ENCODE results near the gene RNU6-1.

DNA sequence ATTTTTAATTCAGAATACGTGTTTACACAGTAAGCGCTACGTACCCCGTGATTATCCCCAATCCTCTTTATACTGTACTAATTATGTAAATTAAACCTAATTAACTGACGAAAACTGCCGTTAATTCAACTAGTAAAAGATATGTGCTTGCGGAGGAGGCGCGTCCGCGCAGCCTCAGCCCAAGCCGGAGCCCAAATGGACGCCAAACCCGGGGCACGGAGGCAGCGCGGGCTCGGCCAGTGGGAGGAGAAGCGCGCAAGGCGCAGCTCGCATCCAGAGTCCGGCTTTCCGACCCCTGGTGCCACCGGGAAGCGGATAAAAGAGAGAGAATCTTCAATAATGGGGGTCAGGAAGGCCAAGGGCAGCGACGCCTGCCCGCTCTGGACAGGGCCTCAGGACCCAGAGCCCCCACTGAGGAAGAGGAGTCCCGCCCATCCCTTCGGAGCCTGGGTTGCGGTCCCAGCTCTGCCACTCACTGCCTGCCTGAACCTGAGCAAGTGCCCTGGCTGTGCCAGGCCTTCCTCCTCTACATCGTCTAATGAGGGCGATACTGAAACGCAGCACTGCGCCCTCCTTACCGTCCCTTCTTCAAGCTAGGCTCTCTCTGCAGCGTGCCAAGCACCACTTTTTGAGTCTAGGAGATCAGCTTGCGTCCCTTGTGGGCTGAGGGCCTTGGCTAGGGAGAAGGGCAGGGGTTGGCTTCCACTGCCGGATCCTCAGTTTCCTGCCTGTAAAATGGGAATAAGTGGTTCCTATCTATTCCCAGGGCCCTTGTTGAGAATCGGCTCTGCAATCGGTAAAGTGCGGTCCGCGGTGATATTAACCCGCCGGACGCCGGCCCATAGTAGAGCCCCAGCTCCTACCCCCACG lies 19.5 kb downstream of the RNU6-1 start:
- TF ChIP-seq, protein P1, sequence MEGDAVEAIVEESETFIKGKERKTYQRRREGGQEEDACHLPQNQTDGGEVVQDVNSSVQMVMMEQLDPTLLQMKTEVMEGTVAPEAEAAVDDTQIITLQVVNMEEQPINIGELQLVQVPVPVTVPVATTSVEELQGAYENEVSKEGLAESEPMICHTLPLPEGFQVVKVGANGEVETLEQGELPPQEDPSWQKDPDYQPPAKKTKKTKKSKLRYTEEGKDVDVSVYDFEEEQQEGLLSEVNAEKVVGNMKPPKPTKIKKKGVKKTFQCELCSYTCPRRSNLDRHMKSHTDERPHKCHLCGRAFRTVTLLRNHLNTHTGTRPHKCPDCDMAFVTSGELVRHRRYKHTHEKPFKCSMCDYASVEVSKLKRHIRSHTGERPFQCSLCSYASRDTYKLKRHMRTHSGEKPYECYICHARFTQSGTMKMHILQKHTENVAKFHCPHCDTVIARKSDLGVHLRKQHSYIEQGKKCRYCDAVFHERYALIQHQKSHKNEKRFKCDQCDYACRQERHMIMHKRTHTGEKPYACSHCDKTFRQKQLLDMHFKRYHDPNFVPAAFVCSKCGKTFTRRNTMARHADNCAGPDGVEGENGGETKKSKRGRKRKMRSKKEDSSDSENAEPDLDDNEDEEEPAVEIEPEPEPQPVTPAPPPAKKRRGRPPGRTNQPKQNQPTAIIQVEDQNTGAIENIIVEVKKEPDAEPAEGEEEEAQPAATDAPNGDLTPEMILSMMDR (IDR thresholded peaks at IDR 0.05) = no peak
- no peak for TF ChIP-seq POLR2A (IDR thresholded peaks at IDR 0.05)

All from right lobe of liver (tissue), 4 donors.